ENCODE measurements around the gene NFATC2.
"Not testable (repeated sequence)": the region's sequence is repeated elsewhere in the genome, so short reads cannot be mapped to it uniquely, and the experiment has no call there.

Gene NFATC2

GRCh38 chr20:51468636-51469035, 73.9 kb downstream of the NFATC2 start:
- DNase-seq, result no peak

- DNase-seq, result no peak
Observed at GRCh38 chr20:51467956-51468626, 74.4 kb downstream of the NFATC2 start.

- DNase-seq, result no peak
Observed at GRCh38 chr20:51463998-51464397, 78.5 kb downstream of the NFATC2 start.

GRCh38 chr20:51463560-51463959, 79.0 kb downstream of the NFATC2 start:
- DNase-seq, result no peak

- no peak for DNase-seq
Observed at GRCh38 chr20:51462566-51463276, 79.8 kb downstream of the NFATC2 start.

- DNase-seq, result not testable (repeated sequence)
Observed at GRCh38 chr20:51461846-51462245, 80.7 kb downstream of the NFATC2 start.

- no peak for DNase-seq
Observed at GRCh38 chr20:51461306-51461705, 81.2 kb downstream of the NFATC2 start.

- DNase-seq, result no peak
Observed at GRCh38 chr20:51460569-51461265, 81.8 kb downstream of the NFATC2 start.

- no peak for DNase-seq
Observed at GRCh38 chr20:51460163-51460562, 82.4 kb downstream of the NFATC2 start.

GRCh38 chr20:51458751-51459439, 83.6 kb downstream of the NFATC2 start:
- no peak for DNase-seq

GRCh38 chr20:51457533-51457932, 85.0 kb downstream of the NFATC2 start:
- DNase-seq, result no peak

GRCh38 chr20:51456511-51457509, 85.7 kb downstream of the NFATC2 start:
- DNase-seq, result no peak

GRCh38 chr20:51454250-51454865, 88.2 kb downstream of the NFATC2 start:
- no peak for DNase-seq

GRCh38 chr20:51452734-51453365, 89.7 kb downstream of the NFATC2 start:
- DNase-seq, result no peak

GRCh38 chr20:51452091-51452613, 90.4 kb downstream of the NFATC2 start:
- DNase-seq, result no peak

- DNase-seq, result no peak
Observed at GRCh38 chr20:51451484-51451883, 91.0 kb downstream of the NFATC2 start.

- DNase-seq, result no peak
Observed at GRCh38 chr20:51450984-51451383, 91.5 kb downstream of the NFATC2 start.

- no peak for DNase-seq
Observed at GRCh38 chr20:51450221-51450712, 92.3 kb downstream of the NFATC2 start.

GRCh38 chr20:51449498-51450220, 92.9 kb downstream of the NFATC2 start:
- DNase-seq, result no peak

GRCh38 chr20:51447765-51448148, 94.8 kb downstream of the NFATC2 start:
- DNase-seq, result no peak
